ENCODE data around the gene SASH1.

SASH1 gene

GRCh38 chr6:148520109-148520841 lies 177.6 kb downstream of the SASH1 start:
- no peak for DNase-seq (ENCODE audit: low read depth, low spot score)

GRCh38 chr6:148521158-148521557 lies 178.5 kb downstream of the SASH1 start:
- DNase-seq (ENCODE audit: low read depth, low spot score) = no peak

- DNase-seq (ENCODE audit: low read depth, low spot score) = no peak
Measured at GRCh38 chr6:148521586-148521985, 178.9 kb downstream of the SASH1 start.

GRCh38 chr6:148523048-148523447 lies 180.4 kb downstream of the SASH1 start:
- no peak for DNase-seq (ENCODE audit: low read depth, low spot score)

- no peak for DNase-seq (ENCODE audit: low read depth, low spot score)
Measured at GRCh38 chr6:148523551-148523950, 180.9 kb downstream of the SASH1 start.

GRCh38 chr6:148524471-148524882 lies 181.8 kb downstream of the SASH1 start:
- DNase-seq (ENCODE audit: low read depth, low spot score) = no peak

GRCh38 chr6:148524976-148525375 lies 182.3 kb downstream of the SASH1 start:
- no peak for DNase-seq (ENCODE audit: low read depth, low spot score)

GRCh38 chr6:148525453-148525852 lies 182.8 kb downstream of the SASH1 start:
- no peak for DNase-seq (ENCODE audit: low read depth, low spot score)

GRCh38 chr6:148526145-148526544 lies 183.5 kb downstream of the SASH1 start:
- no peak for DNase-seq (ENCODE audit: low read depth, low spot score)

GRCh38 chr6:148528292-148528691 lies 185.7 kb downstream of the SASH1 start:
- DNase-seq (ENCODE audit: low read depth, low spot score) = no peak

- no peak for DNase-seq (ENCODE audit: low read depth, low spot score)
Measured at GRCh38 chr6:148529010-148529409, 186.4 kb downstream of the SASH1 start.

GRCh38 chr6:148530394-148530953 lies 187.8 kb downstream of the SASH1 start:
- no peak for DNase-seq (ENCODE audit: low read depth, low spot score)

- no peak for DNase-seq (ENCODE audit: low read depth, low spot score)
Measured at GRCh38 chr6:148530976-148531375, 188.3 kb downstream of the SASH1 start.

- no peak for DNase-seq (ENCODE audit: low read depth, low spot score)
Measured at GRCh38 chr6:148532698-148533097, 190.1 kb downstream of the SASH1 start.

GRCh38 chr6:148533309-148534107 lies 190.9 kb downstream of the SASH1 start:
- DNase-seq (ENCODE audit: low read depth, low spot score) = no peak

GRCh38 chr6:148534871-148535270 lies 192.2 kb downstream of the SASH1 start:
- DNase-seq (ENCODE audit: low read depth, low spot score) = no peak

GRCh38 chr6:148535381-148535780 lies 192.7 kb downstream of the SASH1 start:
- no peak for DNase-seq (ENCODE audit: low read depth, low spot score)

- no peak for DNase-seq (ENCODE audit: low read depth, low spot score)
Measured at GRCh38 chr6:148535976-148536375, 193.3 kb downstream of the SASH1 start.

GRCh38 chr6:148538261-148539190 lies 195.9 kb downstream of the SASH1 start:
- DNase-seq (ENCODE audit: low read depth, low spot score) = no peak

GRCh38 chr6:148543540-148543939 lies 200.9 kb downstream of the SASH1 start:
- no peak for DNase-seq (ENCODE audit: low read depth, low spot score)

GRCh38 chr6:148544421-148544820 lies 201.8 kb downstream of the SASH1 start:
- no peak for DNase-seq (ENCODE audit: low read depth, low spot score)

GRCh38 chr6:148545901-148546300 lies 203.3 kb downstream of the SASH1 start:
- DNase-seq (ENCODE audit: low read depth, low spot score) = no peak

Data from activated naive CD8-positive, alpha-beta T cell treated with anti-CD3 and anti-CD28 coated beads, Interleukin-2, amount 50 U/mL, for 16 hours (primary cell).